ENCODE measurements around the gene CKM. TPM values are rescaled to one million over a fixed set of nuclear protein-coding genes. Genes with fewer than 3 reads are reported as not detected.

The CKM gene
- total and polyA plus RNA-seq, 2 of the 4 experiments (the other 2 are of a cell fraction), result not detected

- in situ Hi-C loops (cut with MboI; ENCODE audit: low sequenced_read_pairs), result no loop called here
- no peak overlapping the region for H2BK5ac ChIP-seq (ENCODE audit: low read depth, low read length, poor library complexity, severe bottlenecking)
- BruUV-seq (replicated peaks), result no TSS peak
- H2AK9ac ChIP-seq (replicated peaks; ENCODE audit: low read depth, low read length, poor library complexity), result no peak overlapping the region
- H3K4me2 ChIP-seq (ENCODE audit: low read depth, low read length), result no peak overlapping the region
- no peak overlapping the region for H3K56ac ChIP-seq (ENCODE audit: extremely low read depth, insufficient read depth, low read length)
- H4K5ac ChIP-seq (ENCODE audit: low read depth, low read length), result no peak overlapping the region
- 96% methylated on average over 7 of the region's 14 CpGs; no CpG with 5 or more reads in 1 of the 2 experiments for WGBS, 2 experiments (ENCODE audit: extremely low coverage in 2 of 2, insufficient read length in 1 of 2)
- DNase-seq (no peak), ATAC-seq (ENCODE audit: low read depth) (no peak)
- H2BK20ac ChIP-seq (ENCODE audit: low read depth, low read length), result no peak overlapping the region
- no peak overlapping the region for H2BK120ac ChIP-seq (ENCODE audit: low read depth, low read length)
- dilution Hi-C loops (cut with HindIII; ENCODE audit: low sequenced_read_pairs, unreplicated experiment), result no loop called here
- no peaks in the 10 kb centered on the region for H3K4me1 ChIP-seq (ENCODE audit: control insufficient read depth, insufficient read depth, low read length)
- H3K9me1 ChIP-seq (ENCODE audit: insufficient read depth, low read length), result no peaks in the 10 kb centered on the region
- no peaks in the 10 kb centered on the region for H3K9me3 ChIP-seq (ENCODE audit: control insufficient read depth, insufficient read depth, low read length)
- no peaks in the 10 kb centered on the region for H4K20me1 ChIP-seq (ENCODE audit: insufficient read depth, low read length)
- no peak overlapping the region for H3K9ac ChIP-seq (ENCODE audit: low read depth, low read length)
- H2AFZ ChIP-seq (replicated peaks; ENCODE audit: low read length, poor library complexity), result no peak overlapping the region
- H3K18ac ChIP-seq (ENCODE audit: low read depth, low read length), result no peak overlapping the region
- POLR2A ChIA-PET (ENCODE audit: unreplicated experiment), result no interaction called here
- peaks cover 7 to 14% of the 10 kb centered on the region in 2 experiments for H3K79me1 ChIP-seq (ENCODE audit: low read depth in 1 of 2, low read length in 2 of 2)
- CTCF ChIA-PET, result no interaction called here
- H2AK5ac ChIP-seq (ENCODE audit: low read depth, low read length), result no peak overlapping the region
- H3K14ac ChIP-seq (replicated peaks; ENCODE audit: low read depth, low read length), result no peak overlapping the region
- H2BK15ac ChIP-seq (ENCODE audit: low read depth, low read length), result no peak overlapping the region
- TF ChIP-seq, protein P1, sequence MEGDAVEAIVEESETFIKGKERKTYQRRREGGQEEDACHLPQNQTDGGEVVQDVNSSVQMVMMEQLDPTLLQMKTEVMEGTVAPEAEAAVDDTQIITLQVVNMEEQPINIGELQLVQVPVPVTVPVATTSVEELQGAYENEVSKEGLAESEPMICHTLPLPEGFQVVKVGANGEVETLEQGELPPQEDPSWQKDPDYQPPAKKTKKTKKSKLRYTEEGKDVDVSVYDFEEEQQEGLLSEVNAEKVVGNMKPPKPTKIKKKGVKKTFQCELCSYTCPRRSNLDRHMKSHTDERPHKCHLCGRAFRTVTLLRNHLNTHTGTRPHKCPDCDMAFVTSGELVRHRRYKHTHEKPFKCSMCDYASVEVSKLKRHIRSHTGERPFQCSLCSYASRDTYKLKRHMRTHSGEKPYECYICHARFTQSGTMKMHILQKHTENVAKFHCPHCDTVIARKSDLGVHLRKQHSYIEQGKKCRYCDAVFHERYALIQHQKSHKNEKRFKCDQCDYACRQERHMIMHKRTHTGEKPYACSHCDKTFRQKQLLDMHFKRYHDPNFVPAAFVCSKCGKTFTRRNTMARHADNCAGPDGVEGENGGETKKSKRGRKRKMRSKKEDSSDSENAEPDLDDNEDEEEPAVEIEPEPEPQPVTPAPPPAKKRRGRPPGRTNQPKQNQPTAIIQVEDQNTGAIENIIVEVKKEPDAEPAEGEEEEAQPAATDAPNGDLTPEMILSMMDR (conservative IDR thresholded peaks at IDR 0.05; ENCODE audit: low read depth, low read length), result no peak
- TF ChIP-seq ELK1 (IDR thresholded peaks at IDR 0.05; ENCODE audit: borderline replicate concordance, low read depth, low read length) (no peak), POLR2A (IDR thresholded peaks at IDR 0.05; ENCODE audit: low read depth, low read length) (no peak), CHD1 (IDR thresholded peaks at IDR 0.05; ENCODE audit: low read depth, low read length) (no peak), BHLHE40 (IDR thresholded peaks at IDR 0.05; ENCODE audit: low read depth, low read length) (no peak), SMC3 (IDR thresholded peaks at IDR 0.05; ENCODE audit: low read depth, low read length) (no peak), NFE2L2 (IDR thresholded peaks at IDR 0.05; ENCODE audit: low read depth, low read length) (no peak), FOS (IDR thresholded peaks at IDR 0.05; ENCODE audit: low read depth, low read length) (no peak), MAFK (IDR thresholded peaks at IDR 0.05; ENCODE audit: low read depth, low read length) (no peak), RCOR1 (IDR thresholded peaks at IDR 0.05; ENCODE audit: insufficient replicate concordance, low read length) (no peak), MXI1 (IDR thresholded peaks at IDR 0.05; ENCODE audit: borderline replicate concordance, low read depth, low read length) (no peak), RAD21 (IDR thresholded peaks at IDR 0.05; ENCODE audit: low read length) (no peak), MAZ (IDR thresholded peaks at IDR 0.05; ENCODE audit: borderline replicate concordance, low read depth, low read length) (no peak)
- TF ChIP-seq, protein P2, sequence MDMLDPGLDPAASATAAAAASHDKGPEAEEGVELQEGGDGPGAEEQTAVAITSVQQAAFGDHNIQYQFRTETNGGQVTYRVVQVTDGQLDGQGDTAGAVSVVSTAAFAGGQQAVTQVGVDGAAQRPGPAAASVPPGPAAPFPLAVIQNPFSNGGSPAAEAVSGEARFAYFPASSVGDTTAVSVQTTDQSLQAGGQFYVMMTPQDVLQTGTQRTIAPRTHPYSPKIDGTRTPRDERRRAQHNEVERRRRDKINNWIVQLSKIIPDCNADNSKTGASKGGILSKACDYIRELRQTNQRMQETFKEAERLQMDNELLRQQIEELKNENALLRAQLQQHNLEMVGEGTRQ (IDR thresholded peaks at IDR 0.05; ENCODE audit: low read depth, low read length), result no peak
- H3K4me3 ChIP-seq (ENCODE audit: insufficient read depth, low read depth, low read length), result no peak overlapping the region
- H3K27me3 ChIP-seq (ENCODE audit: control insufficient read depth, insufficient read depth, low read length), result no peaks in the 10 kb centered on the region
- no peak overlapping the region for H4K8ac ChIP-seq (ENCODE audit: low read depth in 2 of 2, low read length in 2 of 2)
- H3K4ac ChIP-seq (ENCODE audit: low read depth, low read length), result no peak overlapping the region
- intact Hi-C loops (cut with micrococcal nuclease), result no loop called here
- no peak overlapping the region for H3K23ac ChIP-seq (ENCODE audit: low read depth, low read length)
- H3K27ac ChIP-seq (ENCODE audit: insufficient read depth, low read length), result no peak overlapping the region
- peaks cover 43% of the 10 kb centered on the region for H3K36me3 ChIP-seq (ENCODE audit: control insufficient read depth, insufficient read depth, low read length)
- H4K91ac ChIP-seq (ENCODE audit: insufficient read depth, low read depth, low read length), result no peak overlapping the region
Measured at GRCh38 chr19:45361608-45362007, 38.9 kb upstream of the CKM start.

All from IMR-90 (cell line).